Endothelial cell of umbilical vein (primary cell): Measurements from ENCODE around the gene WDR89. TPM values are rescaled to one million over a fixed set of nuclear protein-coding genes. Genes with fewer than 3 reads are reported as not detected.

ENCODE experiments used
- BruUV-seq: library from RNA; stranded (reverse); fragments of 400-500 nt; replicated peaks from 2 replicates; lab custom pipeline; 2021; lab: Mats Ljungman, UMichigan
- CTCF ChIA-PET: fragments of 300-600, 350-600 bp; sonication (Branson Sonifier 250); formaldehyde crosslinking; loops from one replicate; lab custom pipeline; 2021; ENCODE audit warnings: antibody characterized with exemption, inconsistent platforms; lab: Charles Lee
- POLR2A ChIA-PET: fragments of 300-600, 350-600 bp; sonication (Branson Sonifier 250); formaldehyde crosslinking; loops from one replicate; lab custom pipeline; 2021; ENCODE audit warnings: antibody characterized with exemption, inconsistent platforms; lab: Charles Lee
- DNase-seq: peaks from one replicate; pipeline ENCODE4 v3.0.0-alpha.2; 2011; ENCODE audit warnings: low read depth, low spot score
- FAIRE-seq: peaks from 2 replicates; lab custom pipeline; 2011; peaks lifted over from hg19 to GRCh38; lab: Jason Lieb, UNC
- H2AFZ ChIP-seq: 2 replicates; pipeline ENCODE4 v1.6.0; 2012; ENCODE audit warnings: low read depth, low read length, control low read depth, inconsistent platforms
- H3K27ac ChIP-seq: 2 replicates; pipeline ENCODE4 v1.5.1; 2011; ENCODE audit warnings: low read depth, mild to moderate bottlenecking, control low read depth, low read length, moderate library complexity; ENCODE audit not compliant: insufficient read depth
- H3K27me3 ChIP-seq, 2 experiments: 2 replicates each; pipeline versions ENCODE4 v1.6.0 to v1.6.1; 2011; ENCODE audit warnings: low read length in 2 of 2, mixed read lengths in 1 of 2; ENCODE audit not compliant: control insufficient read depth in 2 of 2, insufficient read depth in 2 of 2
- H3K36me3 ChIP-seq, 2 experiments: 2 replicates in 1 of 2; 3 replicates in 1 of 2; pipeline ENCODE4 v1.5.1; 2011; ENCODE audit warnings: low read length in 2 of 2, mild to moderate bottlenecking in 1 of 2, moderate library complexity in 1 of 2; ENCODE audit not compliant: control insufficient read depth in 2 of 2, insufficient read depth in 2 of 2; ENCODE audit errors: extremely low read depth in 1 of 2
- H3K4me1 ChIP-seq: 3 replicates; pipeline ENCODE4 v1.5.1; 2011; ENCODE audit warnings: mild to moderate bottlenecking, low read length; ENCODE audit not compliant: control insufficient read depth, insufficient read depth; ENCODE audit errors: extremely low read depth
- H3K4me2 ChIP-seq: 2 replicates; pipeline ENCODE4 v1.6.1; 2011; ENCODE audit warnings: low read length, control low read depth, mixed read lengths; ENCODE audit not compliant: insufficient read depth
- H3K4me3 ChIP-seq, 3 experiments: fragments of 200-600 bp in 1 of 3; sonication (generic), shearing (Covaris generic) in 1 of 3; replicated peaks in 1 of 3; 2 replicates each; pipeline ENCODE4 v1.5.1; 2011 to 2016; ENCODE audit warnings: control low read depth in 3 of 3, low read length in 3 of 3, mild to moderate bottlenecking in 2 of 3, inconsistent platforms in 1 of 3, low read depth in 1 of 3, moderate library complexity in 1 of 3; ENCODE audit not compliant: insufficient read depth in 1 of 3
- H3K79me2 ChIP-seq: 2 replicates; pipeline ENCODE4 v1.6.0; 2012; ENCODE audit warnings: low read length, inconsistent platforms; ENCODE audit not compliant: control insufficient read depth, insufficient read depth
- H3K9ac ChIP-seq: replicated peaks from 2 replicates; pipeline ENCODE3; 2011; ENCODE audit warnings: low read length, control low read depth; ENCODE audit not compliant: insufficient read depth; ENCODE audit errors: extremely low read depth
- H3K9me1 ChIP-seq: replicated peaks from 3 replicates; pipeline ENCODE4 v1.6.0; 2011; ENCODE audit warnings: mild to moderate bottlenecking, low read length; ENCODE audit not compliant: control insufficient read depth, insufficient read depth; ENCODE audit errors: extremely low read depth
- H3K9me3 ChIP-seq: replicated peaks from 2 replicates; pipeline ENCODE4 v1.5.1; 2012; ENCODE audit warnings: low read length, inconsistent platforms; ENCODE audit not compliant: control insufficient read depth, insufficient read depth
- H4K20me1 ChIP-seq: replicated peaks from 2 replicates; pipeline ENCODE3; 2011; ENCODE audit warnings: mild to moderate bottlenecking, low read length; ENCODE audit not compliant: control insufficient read depth, insufficient read depth; ENCODE audit errors: extremely low read depth
- CTCF ChIP-seq, 2 donors: IDR thresholded peaks; 1 replicate in 1 of 2; 2 replicates in 1 of 2; pipeline ENCODE4 v1.5.1; 2011; ENCODE audit warnings: low read length in 2 of 2, mild to moderate bottlenecking in 2 of 2, moderate library complexity in 2 of 2, control low read depth in 1 of 2, inconsistent platforms in 1 of 2, low read depth in 1 of 2; ENCODE audit not compliant: insufficient read depth in 1 of 2; ENCODE audit errors: extremely low read depth in 1 of 2
- EZH2 ChIP-seq: IDR thresholded peaks from 2 replicates; pipeline ENCODE4 v1.6.1; 2012; ENCODE audit warnings: borderline replicate concordance, low read depth, mild to moderate bottlenecking, moderate library complexity, low read length, inconsistent platforms; ENCODE audit not compliant: severe bottlenecking
- FOS ChIP-seq: IDR thresholded peaks from 2 replicates; pipeline ENCODE4 v1.6.1; 2011; ENCODE audit warnings: mild to moderate bottlenecking, low read length, moderate library complexity, borderline replicate concordance; ENCODE audit not compliant: insufficient read depth
- GATA2 ChIP-seq: IDR thresholded peaks from 2 replicates; pipeline ENCODE4 v1.7.0; 2011; ENCODE audit warnings: low read depth, mild to moderate bottlenecking, moderate library complexity, mixed read lengths, low read length; ENCODE audit not compliant: insufficient read length, insufficient read depth
- JUN ChIP-seq: IDR thresholded peaks from 2 replicates; pipeline ENCODE4 v1.6.1; 2011; ENCODE audit warnings: borderline replicate concordance, low read depth; ENCODE audit not compliant: insufficient read length, insufficient read depth
- MYC ChIP-seq: IDR thresholded peaks from one replicate; pipeline ENCODE4 v1.6.1; 2011; ENCODE audit warnings: mild to moderate bottlenecking, low read depth, low read length
- POLR2A ChIP-seq: IDR thresholded peaks from 2 replicates; pipeline ENCODE4 v1.6.1; 2012; ENCODE audit warnings: low read depth, mild to moderate bottlenecking, control low read depth, low read length
- POLR2AphosphoS5 ChIP-seq: IDR thresholded peaks from 2 replicates; pipeline ENCODE4 v1.6.1; 2012; ENCODE audit warnings: low read depth, mild to moderate bottlenecking, control low read depth, low read length, moderate library complexity; ENCODE audit not compliant: insufficient read depth
- dilution Hi-C: fragments of 300-500 bp; cut with MboI; formaldehyde crosslinking; loops from one replicate; pipeline ENCODE4 v1.15.0; 2019; ENCODE audit warnings: low sequenced_read_pairs; ENCODE audit not compliant: extremely low pct_ligation_motif_present
- intact Hi-C: fragments of 100-400 bp; cut with micrococcal nuclease; formaldehyde crosslinking; loops from one replicate; pipeline ENCODE4 v1.10.0; 2022
- polyA plus RNA-seq, 4 experiments: library from polyadenylated mRNA; depleted of rRNA in 3 of 4; stranded (reverse) in 3 of 4; unstranded in 1 of 4; fragments of >200 nt; gene quantifications; 2 replicates each; pipeline versions ENCODE4 v1.2.1 to v1.2.3, GENCODE V29; 2011 to 2012; ENCODE audit warnings: missing spikeins in 1 of 4
- total RNA-seq: library from RNA; stranded (reverse); gene quantifications from 2 replicates; pipeline ENCODE4 v1.2.3, GENCODE V29; 2021
- TF ChIP-seq, protein P1 (sequence below): IDR thresholded peaks from 2 replicates; pipeline ENCODE4 v1.6.1; 2011; ENCODE audit not compliant: insufficient read depth, insufficient read length

Gene WDR89
- total and polyA plus RNA-seq, 2 donors (not counting 3 experiments of a cell fraction or from before 2014, with no cell fraction given): 3.5 to 10.7 TPM

DNA sequence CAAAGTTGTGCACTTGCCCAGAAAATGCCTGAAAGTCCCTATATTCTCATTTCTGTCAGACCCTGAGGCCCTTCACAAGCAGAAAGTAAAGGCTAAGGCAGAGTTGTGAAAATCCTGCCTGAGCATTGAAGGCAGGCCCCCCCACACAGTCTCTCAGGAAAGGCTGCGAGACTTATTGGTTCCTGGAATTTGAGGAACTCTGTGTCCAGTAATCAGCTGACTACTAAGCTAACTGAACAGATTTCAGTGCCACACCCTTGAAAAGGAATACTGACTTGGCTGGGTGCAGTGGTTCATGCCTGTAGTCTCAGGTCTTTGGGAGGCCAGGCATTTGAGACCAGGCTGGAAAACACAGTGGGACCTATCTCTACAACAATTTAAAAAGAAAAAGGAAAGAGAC lies 77.4 kb downstream of the WDR89 start:
- intact Hi-C loops (no loop called here), dilution Hi-C loops (no loop called here)
- Histone ChIP-seq H3K9ac (no peak overlapping the region), H4K20me1 (no peaks in the 10 kb centered on the region), H3K9me1 (no peaks in the 10 kb centered on the region), H3K36me3 (no peaks in the 10 kb centered on the region), H3K4me1 (no peaks in the 10 kb centered on the region), H3K27me3 (peaks cover 0 to 2% of the 10 kb centered on the region in 2 experiments), H3K79me2 (no peaks in the 10 kb centered on the region), H3K9me3 (no peaks in the 10 kb centered on the region), H3K4me2 (no peak overlapping the region), H3K27ac (no peak overlapping the region), H2AFZ (no peak overlapping the region), H3K4me3 (no peak overlapping the region)
- no TSS peak for BruUV-seq
- FAIRE-seq (no peak), DNase-seq (no peak)
- TF ChIP-seq POLR2AphosphoS5 (no peak), GATA2 (no peak), CTCF (IDR thresholded peaks at IDR 0.05; ENCODE audit: extremely low read depth in 1 of 2, insufficient read depth in 1 of 2, low read depth in 1 of 2, low read length in 2 of 2) (no peak), POLR2A (no peak), MYC (no peak), FOS (no peak), EZH2 (no peak), JUN (no peak)
- TF ChIP-seq, protein P1, sequence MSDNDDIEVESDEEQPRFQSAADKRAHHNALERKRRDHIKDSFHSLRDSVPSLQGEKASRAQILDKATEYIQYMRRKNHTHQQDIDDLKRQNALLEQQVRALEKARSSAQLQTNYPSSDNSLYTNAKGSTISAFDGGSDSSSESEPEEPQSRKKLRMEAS: no peak
- ChIA-PET CTCF (interaction anchor here (1.0 to 1.5 kb wide), 3 partner anchors 8 to 175 kb away, joined by 3 to 4 read pairs (median 3); no protein-coding TSS in a partner anchor), POLR2A (no interaction called here)
